ENCODE results near the gene OR4X2. TPM values are rescaled to one million over a fixed set of nuclear protein-coding genes. Genes with fewer than 3 reads are reported as not detected.

Gene OR4X2
- total RNA-seq, 1 experiment from 2014 or later = not detected

DNA sequence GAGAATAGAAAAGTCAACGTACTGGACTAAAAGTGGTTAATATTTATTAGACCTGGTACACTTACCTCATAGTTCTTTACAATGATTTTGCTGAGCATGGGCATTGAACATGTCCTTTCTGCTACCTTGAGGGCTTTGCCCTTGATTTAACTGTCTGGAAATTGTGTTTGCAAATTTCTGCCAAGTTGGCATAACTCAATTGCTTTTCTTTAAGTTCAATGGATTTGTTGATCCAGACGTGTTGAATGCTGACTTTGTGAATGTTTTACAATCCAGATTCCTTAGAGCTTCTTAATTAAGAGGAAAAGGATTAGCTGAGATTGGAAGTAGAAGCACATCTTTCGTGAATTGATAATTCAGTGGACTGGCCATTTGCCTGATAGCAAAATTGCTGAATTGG lies 7.2 kb upstream of the OR4X2 start:
- H3K9me3 ChIP-seq (ENCODE audit: control insufficient read depth, insufficient read depth, low read depth, low read length) = no peaks in the 10 kb centered on the region
- no peaks in the 10 kb centered on the region for H3K4me1 ChIP-seq (ENCODE audit: control insufficient read depth, insufficient read depth, low read length)
- no peaks in the 10 kb centered on the region for H3K36me3 ChIP-seq (ENCODE audit: control insufficient read depth, insufficient read depth, low read length)
- H3K4me3 ChIP-seq (ENCODE audit: low read depth in 2 of 2, low read length in 2 of 2) = no peak overlapping the region
- TF ChIP-seq, protein P1, sequence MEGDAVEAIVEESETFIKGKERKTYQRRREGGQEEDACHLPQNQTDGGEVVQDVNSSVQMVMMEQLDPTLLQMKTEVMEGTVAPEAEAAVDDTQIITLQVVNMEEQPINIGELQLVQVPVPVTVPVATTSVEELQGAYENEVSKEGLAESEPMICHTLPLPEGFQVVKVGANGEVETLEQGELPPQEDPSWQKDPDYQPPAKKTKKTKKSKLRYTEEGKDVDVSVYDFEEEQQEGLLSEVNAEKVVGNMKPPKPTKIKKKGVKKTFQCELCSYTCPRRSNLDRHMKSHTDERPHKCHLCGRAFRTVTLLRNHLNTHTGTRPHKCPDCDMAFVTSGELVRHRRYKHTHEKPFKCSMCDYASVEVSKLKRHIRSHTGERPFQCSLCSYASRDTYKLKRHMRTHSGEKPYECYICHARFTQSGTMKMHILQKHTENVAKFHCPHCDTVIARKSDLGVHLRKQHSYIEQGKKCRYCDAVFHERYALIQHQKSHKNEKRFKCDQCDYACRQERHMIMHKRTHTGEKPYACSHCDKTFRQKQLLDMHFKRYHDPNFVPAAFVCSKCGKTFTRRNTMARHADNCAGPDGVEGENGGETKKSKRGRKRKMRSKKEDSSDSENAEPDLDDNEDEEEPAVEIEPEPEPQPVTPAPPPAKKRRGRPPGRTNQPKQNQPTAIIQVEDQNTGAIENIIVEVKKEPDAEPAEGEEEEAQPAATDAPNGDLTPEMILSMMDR (IDR thresholded peaks at IDR 0.05) = no peak
- no peak for TF ChIP-seq POLR2AphosphoS5 (IDR thresholded peaks at IDR 0.05; ENCODE audit: low read depth, low read length)
- no peak for TF ChIP-seq TCF7L2 (IDR thresholded peaks at IDR 0.05; ENCODE audit: low read depth, low read length)
- TF ChIP-seq, protein P2, sequence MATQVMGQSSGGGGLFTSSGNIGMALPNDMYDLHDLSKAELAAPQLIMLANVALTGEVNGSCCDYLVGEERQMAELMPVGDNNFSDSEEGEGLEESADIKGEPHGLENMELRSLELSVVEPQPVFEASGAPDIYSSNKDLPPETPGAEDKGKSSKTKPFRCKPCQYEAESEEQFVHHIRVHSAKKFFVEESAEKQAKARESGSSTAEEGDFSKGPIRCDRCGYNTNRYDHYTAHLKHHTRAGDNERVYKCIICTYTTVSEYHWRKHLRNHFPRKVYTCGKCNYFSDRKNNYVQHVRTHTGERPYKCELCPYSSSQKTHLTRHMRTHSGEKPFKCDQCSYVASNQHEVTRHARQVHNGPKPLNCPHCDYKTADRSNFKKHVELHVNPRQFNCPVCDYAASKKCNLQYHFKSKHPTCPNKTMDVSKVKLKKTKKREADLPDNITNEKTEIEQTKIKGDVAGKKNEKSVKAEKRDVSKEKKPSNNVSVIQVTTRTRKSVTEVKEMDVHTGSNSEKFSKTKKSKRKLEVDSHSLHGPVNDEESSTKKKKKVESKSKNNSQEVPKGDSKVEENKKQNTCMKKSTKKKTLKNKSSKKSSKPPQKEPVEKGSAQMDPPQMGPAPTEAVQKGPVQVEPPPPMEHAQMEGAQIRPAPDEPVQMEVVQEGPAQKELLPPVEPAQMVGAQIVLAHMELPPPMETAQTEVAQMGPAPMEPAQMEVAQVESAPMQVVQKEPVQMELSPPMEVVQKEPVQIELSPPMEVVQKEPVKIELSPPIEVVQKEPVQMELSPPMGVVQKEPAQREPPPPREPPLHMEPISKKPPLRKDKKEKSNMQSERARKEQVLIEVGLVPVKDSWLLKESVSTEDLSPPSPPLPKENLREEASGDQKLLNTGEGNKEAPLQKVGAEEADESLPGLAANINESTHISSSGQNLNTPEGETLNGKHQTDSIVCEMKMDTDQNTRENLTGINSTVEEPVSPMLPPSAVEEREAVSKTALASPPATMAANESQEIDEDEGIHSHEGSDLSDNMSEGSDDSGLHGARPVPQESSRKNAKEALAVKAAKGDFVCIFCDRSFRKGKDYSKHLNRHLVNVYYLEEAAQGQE (IDR thresholded peaks at IDR 0.05; ENCODE audit: insufficient read depth in 1 of 2, low read depth in 2 of 2, low read length in 1 of 2) = no peak
- TF ChIP-seq SIN3A (IDR thresholded peaks at IDR 0.05; ENCODE audit: borderline replicate concordance, insufficient read depth, low read depth, low read length) = no peak
- DNase-seq (ENCODE audit: low read depth, low spot score) (no peak), ATAC-seq (no peak)
- H3K27ac ChIP-seq (ENCODE audit: low read length) = no peak overlapping the region
- intact Hi-C loops (cut with micrococcal nuclease; ENCODE audit: unreplicated experiment) (no loop called here), in situ Hi-C loops (cut with HindIII; ENCODE audit: low pct_unique_long_range_greater_than_20kb, low sequenced_read_pairs) (no loop called here)
- ChIA-PET CTCF (no interaction called here), POLR2A (no interaction called here)
- no TSS peak for BruUV-seq (replicated peaks)
- H3K27me3 ChIP-seq (ENCODE audit: control insufficient read depth, insufficient read depth, low read length) = peaks cover 6% of the 10 kb centered on the region; the same call in 1 of the 2 replicates

DNA sequence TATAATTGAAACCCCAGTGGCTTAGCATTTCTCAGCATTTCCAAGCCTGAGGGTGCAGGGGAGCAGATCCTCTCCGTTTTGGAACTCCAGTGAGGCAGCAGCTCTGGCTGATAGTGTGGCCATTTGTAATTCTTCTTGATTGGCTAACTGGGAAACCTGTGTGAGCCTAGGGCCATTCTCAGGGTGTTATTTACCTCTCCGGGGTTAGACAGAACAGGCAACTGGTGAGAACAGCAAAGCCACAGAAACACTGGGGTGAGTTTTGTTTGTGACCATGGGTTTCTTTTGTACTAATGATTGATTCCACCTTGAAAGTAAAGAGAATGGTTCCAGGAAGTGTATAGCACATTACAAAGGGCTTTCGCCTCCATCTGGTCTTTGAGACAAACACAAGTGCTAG lies 2.4 kb upstream of the OR4X2 start:
- CTCF ChIA-PET = no interaction called here

More for the DNA sequence above, 2.4 kb upstream of the OR4X2 start:
- TF ChIP-seq POLR2AphosphoS5 (IDR thresholded peaks at IDR 0.05; ENCODE audit: low read depth, low read length) (no peak), TCF7L2 (IDR thresholded peaks at IDR 0.05; ENCODE audit: low read depth, low read length) (no peak), SIN3A (IDR thresholded peaks at IDR 0.05; ENCODE audit: borderline replicate concordance, insufficient read depth, low read depth, low read length) (no peak)
- TF ChIP-seq, protein P2 (IDR thresholded peaks at IDR 0.05; ENCODE audit: insufficient read depth in 1 of 2, low read depth in 2 of 2, low read length in 1 of 2) = no peak
- TF ChIP-seq, protein P1 (IDR thresholded peaks at IDR 0.05) = no peak
- no peaks in the 10 kb centered on the region for H3K36me3 ChIP-seq (ENCODE audit: control insufficient read depth, insufficient read depth, low read length)
- H3K27ac ChIP-seq (ENCODE audit: low read length) = no peak overlapping the region
- no TSS peak for BruUV-seq (replicated peaks)
- peaks cover 6% of the 10 kb centered on the region; the same call in 1 of the 2 replicates for H3K27me3 ChIP-seq (ENCODE audit: control insufficient read depth, insufficient read depth, low read length)
- intact Hi-C loops (cut with micrococcal nuclease; ENCODE audit: unreplicated experiment) (no loop called here), in situ Hi-C loops (cut with HindIII; ENCODE audit: low pct_unique_long_range_greater_than_20kb, low sequenced_read_pairs) (no loop called here)
- no peak for ATAC-seq
- H3K4me1 ChIP-seq (ENCODE audit: control insufficient read depth, insufficient read depth, low read length) = no peaks in the 10 kb centered on the region
- POLR2A ChIA-PET = no interaction called here
- H3K4me3 ChIP-seq (ENCODE audit: low read depth in 2 of 2, low read length in 2 of 2) = no peak overlapping the region
- H3K9me3 ChIP-seq (ENCODE audit: control insufficient read depth, insufficient read depth, low read depth, low read length) = no peaks in the 10 kb centered on the region
- DNase-seq (ENCODE audit: low read depth, low spot score) = no peak
